Peyer's patch (tissue), 4 donors: ENCODE data around the gene JCAD.

ENCODE experiments used
- POLR2A ChIP-seq, 2 donors: fragments of 450-650 bp; IDR thresholded peaks; one replicate each; pipeline ENCODE4 v1.5.1; 2017; ENCODE audit warnings: antibody characterized with exemption in 2 of 2, mild to moderate bottlenecking in 2 of 2, moderate library complexity in 2 of 2
- TF ChIP-seq, protein P1 (sequence below), 6 experiments: fragments of 450-650 bp in 4 of 6; fragments of 200-600 bp in 2 of 6; sonication (generic) in 1 of 6; IDR thresholded peaks; one replicate each; pipeline ENCODE4 v1.5.1; 2017 to 2019; ENCODE audit warnings: antibody characterized with exemption in 6 of 6, mild to moderate bottlenecking in 3 of 6, moderate library complexity in 1 of 6

DNA sequence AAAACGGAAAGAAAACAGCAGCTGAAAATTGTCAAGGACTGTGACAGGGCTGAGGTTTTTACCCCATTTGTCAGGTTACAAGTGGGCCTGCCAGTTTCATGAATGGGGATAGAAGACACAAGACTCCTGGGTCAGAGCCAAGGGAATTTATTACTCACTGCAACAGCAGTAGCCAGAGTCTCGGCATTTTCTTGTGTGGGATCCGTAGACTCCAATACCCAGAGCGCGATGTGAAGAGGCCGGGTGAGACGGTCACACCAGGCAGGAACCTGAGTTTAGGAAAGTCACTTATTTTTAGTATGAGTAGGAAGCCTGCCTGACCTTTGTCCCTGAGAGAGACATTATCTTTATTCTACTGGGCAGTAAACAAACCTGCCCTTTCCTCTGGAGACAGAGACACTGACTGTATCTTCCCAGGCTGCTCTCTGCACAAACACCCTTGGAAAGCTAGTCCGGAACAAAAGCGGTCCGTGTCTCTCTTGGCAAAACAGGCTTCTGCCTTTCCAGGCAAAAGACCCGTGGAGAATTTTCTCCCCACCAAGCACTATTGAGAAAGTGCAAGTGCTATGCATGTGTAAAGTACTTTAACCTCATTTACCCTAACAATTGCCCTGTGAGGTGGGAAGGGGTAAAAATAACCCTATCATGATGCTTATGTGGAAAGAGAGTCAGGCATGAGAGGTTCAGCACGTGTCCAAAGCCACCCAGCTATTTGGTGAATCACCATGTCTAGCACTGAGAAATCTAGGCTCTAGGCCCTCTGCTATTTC, 58.4 kb downstream of the JCAD start:
- TF ChIP-seq, protein P1, sequence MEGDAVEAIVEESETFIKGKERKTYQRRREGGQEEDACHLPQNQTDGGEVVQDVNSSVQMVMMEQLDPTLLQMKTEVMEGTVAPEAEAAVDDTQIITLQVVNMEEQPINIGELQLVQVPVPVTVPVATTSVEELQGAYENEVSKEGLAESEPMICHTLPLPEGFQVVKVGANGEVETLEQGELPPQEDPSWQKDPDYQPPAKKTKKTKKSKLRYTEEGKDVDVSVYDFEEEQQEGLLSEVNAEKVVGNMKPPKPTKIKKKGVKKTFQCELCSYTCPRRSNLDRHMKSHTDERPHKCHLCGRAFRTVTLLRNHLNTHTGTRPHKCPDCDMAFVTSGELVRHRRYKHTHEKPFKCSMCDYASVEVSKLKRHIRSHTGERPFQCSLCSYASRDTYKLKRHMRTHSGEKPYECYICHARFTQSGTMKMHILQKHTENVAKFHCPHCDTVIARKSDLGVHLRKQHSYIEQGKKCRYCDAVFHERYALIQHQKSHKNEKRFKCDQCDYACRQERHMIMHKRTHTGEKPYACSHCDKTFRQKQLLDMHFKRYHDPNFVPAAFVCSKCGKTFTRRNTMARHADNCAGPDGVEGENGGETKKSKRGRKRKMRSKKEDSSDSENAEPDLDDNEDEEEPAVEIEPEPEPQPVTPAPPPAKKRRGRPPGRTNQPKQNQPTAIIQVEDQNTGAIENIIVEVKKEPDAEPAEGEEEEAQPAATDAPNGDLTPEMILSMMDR (IDR thresholded peaks at IDR 0.05): no peak
- no peak for TF ChIP-seq POLR2A (IDR thresholded peaks at IDR 0.05)
